Right lobe of liver (tissue), 4 donors: ENCODE measurements around the gene AMZ1.

Experiments
- CTCF ChIP-seq, 4 donors: fragments of 200-600 bp in 3 of 4; fragments of 450-650 bp in 1 of 4; IDR thresholded peaks; one replicate each; pipeline versions ENCODE4 v1.5.1 to v1.8.0; 2016 to 2022; ENCODE audit warnings: antibody characterized with exemption in 4 of 4, mild to moderate bottlenecking in 2 of 4
- POLR2A ChIP-seq: fragments of 450-650 bp; IDR thresholded peaks from one replicate; pipeline ENCODE4 v1.6.1; 2017; ENCODE audit warnings: antibody characterized with exemption, mild to moderate bottlenecking
- donor health status: DM: no; HTN: no; CAD: no.
- donor health status: DM: no; HTN: no; CAD: no.
- donor health status: DM: no; HTN: yes; CAD: no.

DNA sequence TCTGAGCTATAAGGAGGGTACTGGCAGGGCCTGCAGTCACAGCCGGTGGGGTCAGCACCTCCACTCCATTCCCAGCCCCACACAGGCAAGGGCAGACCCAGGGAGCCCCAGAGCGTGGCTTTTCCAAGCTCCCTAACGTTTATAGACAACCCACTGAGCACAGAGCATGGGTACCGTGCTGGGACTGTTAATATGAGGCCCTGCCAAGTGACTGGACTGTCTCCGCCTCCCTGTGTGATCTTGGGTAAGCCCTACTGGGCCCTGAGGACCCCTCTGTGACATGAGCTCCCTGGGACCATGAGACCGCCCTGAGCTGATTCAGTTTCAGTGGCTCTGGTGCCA lies 43.8 kb upstream of the AMZ1 start:
- TF ChIP-seq CTCF (IDR thresholded peaks at IDR 0.05) (no peak), POLR2A (no peak)
